ENCODE data around the gene COTL1. TPM values are rescaled to one million over a fixed set of nuclear protein-coding genes. Genes with fewer than 3 reads are reported as not detected.

COTL1 gene
- total RNA-seq, 4 donors from 2014 or later = 2.8 to 8.7 (median 6.2) TPM

GRCh38 chr16:84524346-84524920 lies 93.4 kb downstream of the COTL1 start:
- peaks cover 12 to 13% of the 10 kb centered on the region in 2 donors for H3K4me1 ChIP-seq
- H3K4me3 ChIP-seq = no peak overlapping the region
- in situ Hi-C loops (cut with MboI; ENCODE audit: low sequenced_read_pairs in 4 of 4) = loop anchor here in 2 of 4 donors (25.0 kb wide), 2 partner anchors 438 to 463 kb away; no protein-coding TSS in a partner anchor
- DNase-seq = no peak
- intact Hi-C loops (cut with DNase I; ENCODE audit: low total_unique reads) = no loop called here
- H3K9me3 ChIP-seq = no peaks in the 10 kb centered on the region
- no peak for ATAC-seq
- TF ChIP-seq CTCF (IDR thresholded peaks at IDR 0.05 in 4 of 5, conservative IDR thresholded peaks at IDR 0.05 in 1 of 5) (no peak), POLR2A (IDR thresholded peaks at IDR 0.05) (no peak)
- H3K27me3 ChIP-seq = peaks cover 0 to 22% (median 0%) of the 10 kb centered on the region in 3 donors
- no peaks in the 10 kb centered on the region for H3K36me3 ChIP-seq
- H3K27ac ChIP-seq = no peak overlapping the region

- ATAC-seq (no peak), DNase-seq (no peak)
- no peaks in the 10 kb centered on the region for H3K4me1 ChIP-seq
- in situ Hi-C loops (cut with MboI; ENCODE audit: low sequenced_read_pairs in 4 of 4) = loop anchor here in 2 of 4 donors (25.0 kb wide), 2 partner anchors 441 to 466 kb away; no protein-coding TSS in a partner anchor
- no peak overlapping the region for H3K4me3 ChIP-seq
- peaks cover 0 to 18% (median 0%) of the 10 kb centered on the region in 3 donors for H3K27me3 ChIP-seq
- no peaks in the 10 kb centered on the region for H3K9me3 ChIP-seq
- no peak overlapping the region for H3K27ac ChIP-seq
- H3K36me3 ChIP-seq = no peaks in the 10 kb centered on the region
- intact Hi-C loops (cut with DNase I; ENCODE audit: low total_unique reads) = no loop called here
- TF ChIP-seq CTCF (IDR thresholded peaks at IDR 0.05 in 4 of 5, conservative IDR thresholded peaks at IDR 0.05 in 1 of 5) (no peak), POLR2A (IDR thresholded peaks at IDR 0.05) (no peak)
Measured at GRCh38 chr16:84521497-84521770, 96.4 kb downstream of the COTL1 start.

- in situ Hi-C loops (cut with MboI; ENCODE audit: low sequenced_read_pairs in 4 of 4) = loop anchor here in 2 of 4 donors (25.0 kb wide), 2 partner anchors 441 to 466 kb away; no protein-coding TSS in a partner anchor
- Histone ChIP-seq H3K4me1 (no peaks in the 10 kb centered on the region), H3K9me3 (no peaks in the 10 kb centered on the region), H3K27ac (no peak overlapping the region), H3K4me3 (no peak overlapping the region), H3K36me3 (no peaks in the 10 kb centered on the region), H3K27me3 (peaks cover 0 to 17% (median 0%) of the 10 kb centered on the region in 3 donors)
- ATAC-seq = no peak
- intact Hi-C loops (cut with DNase I; ENCODE audit: low total_unique reads) = no loop called here
- no peak for TF ChIP-seq CTCF (IDR thresholded peaks at IDR 0.05 in 4 of 5, conservative IDR thresholded peaks at IDR 0.05 in 1 of 5)
- no peak for TF ChIP-seq POLR2A (IDR thresholded peaks at IDR 0.05)
- DNase-seq = no peak
Measured at GRCh38 chr16:84520725-84521496, 97.0 kb downstream of the COTL1 start.

- H3K4me1 ChIP-seq = no peaks in the 10 kb centered on the region
- H3K4me3 ChIP-seq = no peak overlapping the region
- TF ChIP-seq POLR2A (IDR thresholded peaks at IDR 0.05) = no peak
- TF ChIP-seq CTCF (IDR thresholded peaks at IDR 0.05 in 4 of 5, conservative IDR thresholded peaks at IDR 0.05 in 1 of 5) = no peak
- no peaks in the 10 kb centered on the region for H3K36me3 ChIP-seq
- H3K27me3 ChIP-seq = peaks cover 0 to 13% (median 0%) of the 10 kb centered on the region in 3 donors
- intact Hi-C loops (cut with DNase I; ENCODE audit: low total_unique reads) (no loop called here), in situ Hi-C loops (cut with MboI; ENCODE audit: low sequenced_read_pairs in 4 of 4) (loop anchor here in 3 of 4 donors (10.0 to 25.0 kb wide), 4 partner anchors 105 to 467 kb away; no protein-coding TSS in a partner anchor)
- H3K27ac ChIP-seq = no peak overlapping the region
- DNase-seq = no peak
- ATAC-seq = no peak
- no peaks in the 10 kb centered on the region for H3K9me3 ChIP-seq
Measured at GRCh38 chr16:84519855-84520254, 98.0 kb downstream of the COTL1 start.
